Erythroblast (primary cell): Measurements from ENCODE around the gene FANCE.

Experiments
- GATA1 ChIP-seq: IDR thresholded peaks from 2 replicates; pipeline ENCODE4 v1.6.1; 2011; ENCODE audit warnings: low read depth, mild to moderate bottlenecking, control low read depth, low read length, moderate library complexity
- POLR2A ChIP-seq: IDR thresholded peaks from 2 replicates; pipeline ENCODE4 v1.6.1; 2011; ENCODE audit warnings: mild to moderate bottlenecking, low read length

DNA sequence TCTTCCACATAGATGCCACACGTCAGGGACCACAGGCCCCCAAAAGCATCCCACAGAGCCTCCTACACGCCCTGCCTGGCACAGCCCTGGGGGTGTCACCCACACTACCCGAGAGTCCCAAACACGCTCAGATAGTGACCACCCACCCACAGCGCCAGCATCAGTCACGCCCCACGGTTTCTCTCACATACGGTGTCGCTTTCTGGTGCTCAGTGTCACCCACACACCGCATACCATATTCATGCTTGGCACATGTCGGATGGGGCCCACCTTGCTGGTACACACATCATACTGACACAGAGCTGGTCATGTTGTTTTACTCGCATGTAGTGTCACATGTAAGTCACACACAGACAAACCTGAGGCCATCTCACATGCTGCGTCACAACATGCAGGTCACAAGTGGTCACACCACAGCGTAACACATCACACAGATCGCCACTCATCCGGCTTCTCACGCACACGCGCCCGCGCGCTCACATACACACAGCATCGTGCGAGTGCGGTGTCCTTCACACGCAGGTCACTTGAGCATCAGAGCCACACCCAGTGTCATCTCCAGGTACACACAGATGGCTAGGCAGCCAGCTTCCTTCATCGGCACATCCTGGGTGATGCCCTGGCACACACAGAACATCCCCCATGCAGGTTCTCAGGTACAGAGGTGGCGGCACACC lies 41.3 kb downstream of the FANCE start:
- TF ChIP-seq POLR2A (no peak), GATA1 (no peak)
